BE2C (cell line): ENCODE results near the gene CCDC9.
"Not testable (repeated sequence)": the region's sequence is repeated elsewhere in the genome, so short reads cannot be mapped to it uniquely, and the experiment has no call there.

Source experiments
- DNase-seq: peaks from one replicate; pipeline ENCODE4 v3.0.0-alpha.2; 2020
- H3K27me3 ChIP-seq: fragments of 250-450 bp; sonication (Bioruptor Pico); 2 replicates; pipeline ENCODE4 v1.5.1; 2020; ENCODE audit warnings: mild to moderate bottlenecking
- H3K36me3 ChIP-seq: fragments of 250-450 bp; sonication (Bioruptor Pico); 2 replicates; pipeline ENCODE4 v1.5.1; 2020; ENCODE audit warnings: mild to moderate bottlenecking
- H3K4me1 ChIP-seq: fragments of 250-450 bp; sonication (Bioruptor Pico); 2 replicates; pipeline ENCODE4 v1.5.1; 2020
- H3K4me3 ChIP-seq: 2 replicates; pipeline ENCODE4 v1.5.1; 2011; ENCODE audit warnings: low read depth, low read length
- H3K9me3 ChIP-seq: fragments of 250-450 bp; sonication (Bioruptor Pico); 2 replicates; pipeline ENCODE4 v1.5.1; 2020
- TF ChIP-seq, protein P1 (sequence below): IDR thresholded peaks from 2 replicates; pipeline ENCODE4 v1.5.1; 2012; ENCODE audit warnings: mild to moderate bottlenecking, low read depth, low read length

The CCDC9 gene

DNA sequence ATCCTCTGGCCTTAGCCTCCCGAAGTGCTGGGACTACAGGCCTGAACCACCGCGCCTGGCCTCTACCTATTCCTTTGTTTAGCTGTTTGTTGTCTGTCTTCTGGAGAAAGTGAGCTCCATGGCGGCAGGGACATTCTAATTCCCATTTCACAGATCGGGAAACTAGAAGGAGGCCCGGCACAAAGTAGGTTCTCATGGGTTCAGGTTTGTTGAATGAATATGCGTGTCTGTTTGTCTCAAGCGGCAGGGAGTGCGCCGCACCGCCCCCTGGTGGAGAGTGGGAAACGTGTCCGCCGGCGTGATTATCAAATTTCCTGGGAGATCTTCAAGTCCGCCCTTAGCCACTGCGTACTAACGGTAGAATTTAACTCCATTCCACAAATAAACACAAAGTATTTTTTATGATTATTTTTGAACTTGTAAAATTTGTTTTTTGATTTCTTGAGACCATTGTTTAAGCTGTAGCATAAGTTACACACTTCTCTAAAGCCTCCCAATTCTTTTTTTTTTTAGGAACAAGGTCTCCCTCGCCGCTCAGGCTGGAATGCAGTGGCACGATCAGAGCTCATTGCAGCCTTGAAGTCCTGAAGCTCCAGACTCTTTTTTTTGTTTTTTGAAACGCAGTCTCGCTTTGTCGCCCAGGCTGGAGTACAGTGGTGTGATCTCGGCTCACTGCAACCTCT lies 8.9 kb upstream of the CCDC9 start:
- H3K9me3 ChIP-seq: no peaks in the 10 kb centered on the region
- TF ChIP-seq, protein P1, sequence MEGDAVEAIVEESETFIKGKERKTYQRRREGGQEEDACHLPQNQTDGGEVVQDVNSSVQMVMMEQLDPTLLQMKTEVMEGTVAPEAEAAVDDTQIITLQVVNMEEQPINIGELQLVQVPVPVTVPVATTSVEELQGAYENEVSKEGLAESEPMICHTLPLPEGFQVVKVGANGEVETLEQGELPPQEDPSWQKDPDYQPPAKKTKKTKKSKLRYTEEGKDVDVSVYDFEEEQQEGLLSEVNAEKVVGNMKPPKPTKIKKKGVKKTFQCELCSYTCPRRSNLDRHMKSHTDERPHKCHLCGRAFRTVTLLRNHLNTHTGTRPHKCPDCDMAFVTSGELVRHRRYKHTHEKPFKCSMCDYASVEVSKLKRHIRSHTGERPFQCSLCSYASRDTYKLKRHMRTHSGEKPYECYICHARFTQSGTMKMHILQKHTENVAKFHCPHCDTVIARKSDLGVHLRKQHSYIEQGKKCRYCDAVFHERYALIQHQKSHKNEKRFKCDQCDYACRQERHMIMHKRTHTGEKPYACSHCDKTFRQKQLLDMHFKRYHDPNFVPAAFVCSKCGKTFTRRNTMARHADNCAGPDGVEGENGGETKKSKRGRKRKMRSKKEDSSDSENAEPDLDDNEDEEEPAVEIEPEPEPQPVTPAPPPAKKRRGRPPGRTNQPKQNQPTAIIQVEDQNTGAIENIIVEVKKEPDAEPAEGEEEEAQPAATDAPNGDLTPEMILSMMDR: peak; percentile 90
- no peaks in the 10 kb centered on the region for H3K36me3 ChIP-seq
- no peaks in the 10 kb centered on the region for H3K27me3 ChIP-seq
- no peak overlapping the region for H3K4me3 ChIP-seq
- H3K4me1 ChIP-seq: peaks cover 2% of the 10 kb centered on the region; the same call in 1 of the 2 replicates
- peak; percentile 82 for DNase-seq

DNA sequence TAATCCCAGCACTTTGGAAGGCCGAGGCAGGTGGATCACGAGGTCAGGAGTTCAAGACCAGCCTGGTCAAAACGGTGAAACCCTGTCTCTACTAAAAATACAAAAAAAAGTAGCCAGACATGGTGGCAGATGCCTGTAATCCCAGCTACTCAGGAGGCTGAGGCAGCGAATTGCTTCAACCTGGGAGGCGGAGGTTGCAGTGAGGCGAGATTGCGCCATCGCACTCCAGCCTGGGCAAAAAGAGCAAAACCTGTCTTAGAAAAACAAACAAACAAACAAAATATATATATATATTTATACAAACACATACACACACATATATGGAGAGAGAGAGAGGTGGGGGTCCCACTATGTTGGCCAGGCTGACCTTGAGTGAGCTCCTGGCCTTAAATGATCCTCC lies 3.3 kb upstream of the CCDC9 start:
- H3K9me3 ChIP-seq, H3K27me3 ChIP-seq, DNase-seq, H3K36me3 ChIP-seq, H3K4me3 ChIP-seq, H3K4me1 ChIP-seq: not testable (repeated sequence)

DNA sequence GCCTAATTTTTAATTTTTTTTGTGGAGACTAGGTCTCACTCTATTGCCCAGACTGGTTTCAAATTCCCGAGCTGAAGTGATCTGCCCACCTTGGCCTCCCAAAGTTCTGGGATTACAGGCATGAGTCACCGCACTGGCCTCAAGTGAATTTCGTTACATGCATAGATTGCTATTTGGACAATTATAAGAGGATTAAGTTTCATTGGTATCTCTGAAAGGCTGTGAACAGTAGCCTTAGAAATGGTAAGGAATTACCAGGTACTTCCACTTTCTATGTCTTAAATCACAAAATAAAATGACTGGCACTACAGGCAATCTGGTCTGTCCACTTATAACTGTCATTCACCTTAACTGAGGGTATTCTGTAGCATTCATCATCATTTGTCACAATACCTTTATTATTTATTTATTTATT lies 2.9 kb upstream of the CCDC9 start:
- peaks cover 6% of the 10 kb centered on the region for H3K4me1 ChIP-seq
- no peaks in the 10 kb centered on the region for H3K9me3 ChIP-seq
- TF ChIP-seq, protein P1: no peak
- H3K36me3 ChIP-seq: no peaks in the 10 kb centered on the region
- H3K27me3 ChIP-seq: no peaks in the 10 kb centered on the region
- no peak for DNase-seq
- H3K4me3 ChIP-seq: no peak overlapping the region

DNA sequence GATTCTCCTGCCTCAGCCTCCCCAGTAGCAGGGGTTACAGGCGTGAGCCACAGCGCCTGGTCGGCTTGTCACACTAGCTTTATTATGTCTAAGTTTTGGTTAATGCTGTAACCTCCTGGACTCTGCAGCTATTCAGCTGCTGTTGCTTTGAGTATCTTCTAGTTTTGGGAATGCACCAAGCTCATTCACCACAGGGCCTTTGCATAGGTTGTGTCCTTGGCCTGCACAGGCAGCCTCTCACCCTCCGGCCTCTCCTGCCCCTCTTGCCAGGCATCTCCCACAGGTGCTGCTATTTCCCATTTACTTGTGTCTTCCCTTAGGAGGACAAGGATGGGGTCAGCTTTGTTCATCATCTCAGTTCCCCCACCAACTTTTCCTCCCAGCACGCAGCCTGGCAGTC lies 2.4 kb upstream of the CCDC9 start:
- Histone ChIP-seq H3K4me1 (peaks cover 6% of the 10 kb centered on the region), H3K36me3 (no peaks in the 10 kb centered on the region), H3K27me3 (no peaks in the 10 kb centered on the region), H3K4me3 (no peak overlapping the region), H3K9me3 (no peaks in the 10 kb centered on the region)
- DNase-seq: no peak
- TF ChIP-seq, protein P1: no peak

DNA sequence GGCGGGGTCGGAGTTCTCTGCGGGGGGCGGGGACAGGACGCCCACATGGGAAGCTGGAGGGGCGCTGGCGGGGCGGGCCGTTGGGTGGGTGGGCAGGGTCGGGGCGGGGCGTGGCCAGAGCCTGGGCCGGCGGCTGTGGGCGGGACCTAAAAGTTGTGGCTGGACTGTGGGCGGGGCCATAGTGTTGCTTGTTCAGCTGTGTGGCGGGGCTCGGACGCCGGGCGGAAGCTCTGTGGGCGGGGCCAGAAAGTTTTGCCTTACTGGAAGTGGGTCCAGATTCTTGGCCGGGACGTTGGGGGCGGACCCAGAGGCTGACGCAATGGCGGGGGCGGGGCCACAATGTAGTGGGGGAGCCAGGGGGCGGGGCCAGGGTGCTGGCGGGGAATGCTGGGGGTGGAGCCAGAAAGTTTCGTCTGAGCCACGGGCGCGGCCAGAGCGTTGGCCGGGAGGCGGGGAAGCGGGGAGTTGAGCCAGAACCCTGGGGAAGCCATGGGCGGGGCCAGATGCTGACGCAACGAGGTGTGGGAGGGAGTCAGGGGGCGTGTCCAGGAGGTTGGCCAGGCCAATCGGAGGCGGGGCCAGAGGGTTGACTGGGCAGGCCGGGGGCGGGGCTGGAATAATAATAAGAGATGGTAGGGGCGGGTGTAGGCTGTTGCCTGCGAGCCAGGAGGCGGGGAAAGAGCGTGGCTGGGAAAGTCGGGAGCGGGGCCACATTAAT lies 527 bp downstream of the CCDC9 start:
- peak; percentile 100 for DNase-seq
- Histone ChIP-seq H3K36me3 (peaks cover 5% of the 10 kb centered on the region), H3K9me3 (no peaks in the 10 kb centered on the region), H3K27me3 (no peaks in the 10 kb centered on the region), H3K4me3 (peak overlapping the region; percentile 80), H3K4me1 (peaks cover 6% of the 10 kb centered on the region)
- TF ChIP-seq, protein P1: no peak

DNA sequence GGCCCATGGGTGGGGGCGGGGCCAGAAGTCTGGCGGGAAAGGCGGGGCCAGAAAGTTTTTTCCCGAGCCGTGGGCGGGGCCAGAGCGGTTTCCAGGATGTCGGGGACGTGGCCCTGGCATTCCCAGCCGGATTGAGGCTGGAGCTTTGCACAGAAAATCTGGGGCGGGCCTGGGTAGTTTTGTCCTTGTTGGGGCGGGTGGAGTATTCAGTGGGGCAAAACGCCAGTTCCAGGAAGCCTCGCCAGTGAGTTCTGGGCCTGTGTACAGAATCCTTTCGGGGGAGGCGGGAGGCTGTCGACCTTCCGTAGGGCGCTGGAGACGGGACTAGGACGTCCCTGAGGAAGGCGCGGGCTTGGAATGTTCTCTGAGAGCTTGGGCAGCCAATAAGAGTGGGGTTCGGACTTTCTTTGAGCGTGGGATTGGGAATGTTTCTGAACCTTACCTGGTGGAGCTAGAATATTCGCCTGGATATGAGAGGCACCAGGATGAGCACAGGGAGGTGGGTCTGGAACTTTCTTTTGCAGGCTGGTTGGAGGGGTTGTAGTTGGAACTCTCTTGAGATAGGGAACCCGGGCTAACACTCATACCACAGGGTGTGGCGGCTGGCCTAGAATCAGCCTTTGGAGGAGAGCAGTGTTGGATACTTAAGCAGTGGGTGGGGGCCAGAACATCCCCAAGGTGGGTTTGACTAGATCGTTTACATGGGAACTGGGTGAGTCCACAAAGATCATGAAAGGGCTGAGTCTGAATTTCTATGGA lies 1.3 kb downstream of the CCDC9 start:
- no peaks in the 10 kb centered on the region for H3K9me3 ChIP-seq
- H3K27me3 ChIP-seq: no peaks in the 10 kb centered on the region
- H3K36me3 ChIP-seq: peaks cover 9% of the 10 kb centered on the region
- no peak for DNase-seq
- TF ChIP-seq, protein P1: no peak
- H3K4me1 ChIP-seq: peaks cover 6% of the 10 kb centered on the region
- peak overlapping the region; percentile 68 for H3K4me3 ChIP-seq
